GM12878 (cell line): ENCODE data around the gene TBXAS1. TPM values are rescaled to one million over a fixed set of nuclear protein-coding genes. Genes with fewer than 3 reads are reported as not detected.

Experiments
- ATAC-seq: fragments of 200-7000 bp; cut with Tn5 transposase; 3 replicates; pipeline ENCODE4 v1.9.1; 2020; ENCODE audit warnings: mild to moderate bottlenecking, moderate library complexity
- BruUV-seq: library from RNA; stranded (reverse); fragments of 400-500 nt; replicated peaks from 2 replicates; lab custom pipeline; 2021; lab: Mats Ljungman, UMichigan
- CTCF ChIA-PET: fragments of 300-600 bp; sonication (Branson Sonifier 250); formaldehyde crosslinking; extraction: SDS; loops from one replicate; lab custom pipeline; 2021; ENCODE audit warnings: inconsistent platforms; lab: Yijun Ruan, JAX
- POLR2A ChIA-PET: fragments of 350-600 bp; formaldehyde crosslinking; extraction: SDS; loops from one replicate; lab custom pipeline; 2021; ENCODE audit warnings: inconsistent platforms; lab: Charles Lee
- RAD21 ChIA-PET: fragments of 300-600 bp; sonication (Branson Sonifier 250); formaldehyde crosslinking; loops from one replicate; lab custom pipeline; 2023; ENCODE audit warnings: antibody characterized with exemption; ENCODE audit not compliant: unreplicated experiment; lab: Charles Lee
- SMC1A ChIA-PET: fragments of 300-600 bp; sonication (Branson Sonifier 250); formaldehyde crosslinking; loops from one replicate; lab custom pipeline; 2023; ENCODE audit not compliant: unreplicated experiment, uncharacterized antibody; lab: Charles Lee
- DNase-seq: peaks from one replicate; pipeline ENCODE4 v3.0.0-alpha.2; 2011; ENCODE audit warnings: low read depth, low spot score
- FAIRE-seq: peaks from 3 replicates; lab custom pipeline; 2011; peaks lifted over from hg19 to GRCh38; lab: Jason Lieb, UNC
- H2AFZ ChIP-seq: 2 replicates; pipeline ENCODE4 v1.6.0; 2011; ENCODE audit warnings: low read depth, low read length, control low read depth; ENCODE audit not compliant: control insufficient read depth
- H3K27ac ChIP-seq: 2 replicates; pipeline ENCODE4 v1.5.1; 2011; ENCODE audit warnings: control low read depth; ENCODE audit not compliant: control insufficient read depth, insufficient read depth
- H3K27me3 ChIP-seq, 2 experiments: replicated peaks in 1 of 2; 2 replicates each; pipeline versions ENCODE4 v1.6.0 to v1.6.1; 2011; ENCODE audit warnings: low read length in 1 of 2; ENCODE audit not compliant: control insufficient read depth in 2 of 2, insufficient read depth in 2 of 2
- H3K36me3 ChIP-seq, 2 experiments: 2 replicates each; pipeline ENCODE4 v1.5.1; 2011; ENCODE audit warnings: low read length in 1 of 2; ENCODE audit not compliant: control insufficient read depth in 2 of 2, insufficient read depth in 2 of 2
- H3K4me1 ChIP-seq: 2 replicates; pipeline ENCODE4 v1.6.1; 2011; ENCODE audit warnings: mild to moderate bottlenecking, low read length, moderate library complexity, mixed read lengths; ENCODE audit not compliant: control insufficient read depth, insufficient read depth
- H3K4me2 ChIP-seq: 2 replicates; pipeline ENCODE4 v1.6.0; 2011; ENCODE audit warnings: control low read depth; ENCODE audit not compliant: control insufficient read depth, insufficient read depth
- H3K4me3 ChIP-seq: fragments of 200-600 bp; sonication (generic); 2 replicates; pipeline ENCODE4 v1.5.1; 2016
- H3K79me2 ChIP-seq: 2 replicates; pipeline ENCODE4 v1.6.0; 2011; ENCODE audit warnings: low read length; ENCODE audit not compliant: control insufficient read depth, insufficient read depth
- H3K9ac ChIP-seq: 2 replicates; pipeline ENCODE4 v1.8.0; 2011; ENCODE audit warnings: low read length, control low read depth, mixed read lengths; ENCODE audit not compliant: control insufficient read depth, insufficient read depth
- H3K9me3 ChIP-seq: replicated peaks from 3 replicates; pipeline ENCODE4 v1.5.1; 2011; ENCODE audit warnings: mild to moderate bottlenecking, low read length; ENCODE audit not compliant: control insufficient read depth, insufficient read depth
- H4K20me1 ChIP-seq: 2 replicates; pipeline ENCODE4 v1.6.0; 2011; ENCODE audit not compliant: control insufficient read depth, insufficient read depth
- ATF7 ChIP-seq: fragments of 450-650 bp; IDR thresholded peaks from 2 replicates; pipeline ENCODE4 v1.6.1; 2016; ENCODE audit warnings: low read depth, mild to moderate bottlenecking
- BACH1 ChIP-seq: fragments of 450-650 bp; IDR thresholded peaks from 2 replicates; pipeline ENCODE4 v1.6.1; 2017; ENCODE audit warnings: mild to moderate bottlenecking, borderline replicate concordance
- CBFB ChIP-seq: IDR thresholded peaks from 2 replicates; pipeline ENCODE4 v1.6.1; 2016; ENCODE audit warnings: antibody characterized with exemption, low read depth
- HSF1 ChIP-seq: fragments of 150-350 bp; IDR thresholded peaks from 2 replicates; pipeline ENCODE4 v1.6.1; 2014; ENCODE audit warnings: mild to moderate bottlenecking, low read depth, low read length
- MAX ChIP-seq: IDR thresholded peaks from 2 replicates; pipeline ENCODE4 v1.6.1; 2012; ENCODE audit warnings: low read depth, low read length, improper control_type of control experiment
- MYC ChIP-seq: IDR thresholded peaks from 2 replicates; pipeline ENCODE4 v1.6.1; 2011; ENCODE audit warnings: mild to moderate bottlenecking, low read length, moderate library complexity, inconsistent platforms; ENCODE audit not compliant: insufficient read depth, insufficient replicate concordance, insufficient read length, severe bottlenecking
- PKNOX1 ChIP-seq: fragments of 450-650 bp; IDR thresholded peaks from 2 replicates; pipeline ENCODE4 v1.6.1; 2016; ENCODE audit warnings: mild to moderate bottlenecking
- RUNX3 ChIP-seq: IDR thresholded peaks from 2 replicates; pipeline ENCODE4 v1.6.1; 2012; ENCODE audit warnings: low read length, inconsistent platforms
- SMAD5 ChIP-seq: IDR thresholded peaks from 2 replicates; pipeline ENCODE4 v1.6.1; 2016; ENCODE audit warnings: antibody characterized with exemption, low read depth
- SMARCA5 ChIP-seq: fragments of 450-650 bp; IDR thresholded peaks from 2 replicates; pipeline ENCODE4 v1.6.1; 2017; ENCODE audit warnings: mild to moderate bottlenecking
- ZNF622 ChIP-seq: fragments of 450-650 bp; IDR thresholded peaks from 2 replicates; pipeline ENCODE4 v1.6.1; 2017; ENCODE audit warnings: mild to moderate bottlenecking, inconsistent platforms
- ZSCAN29 ChIP-seq: fragments of 450-650 bp; IDR thresholded peaks from 2 replicates; pipeline ENCODE4 v1.6.1; 2017; ENCODE audit warnings: mild to moderate bottlenecking, moderate library complexity
- WGBS: methylation state at CpG from one replicate; pipeline ENCODE4 v1.1.6; 2016; ENCODE audit warnings: low lambda C conversion rate; ENCODE audit not compliant: insufficient replicate concordance, insufficient coverage; ENCODE audit errors: missing lambda C conversion rate; 5-methylcytosine and 5-hydroxymethylcytosine counted together
- in situ Hi-C: fragments of 300-500 bp; cut with MboI; formaldehyde crosslinking; loops from 9 replicates; pipeline ENCODE4 v1.14.3; 2018; ENCODE audit warnings: mixed read lengths
- intact Hi-C: fragments of 100-400 bp; cut with micrococcal nuclease; formaldehyde crosslinking; loops from one replicate; pipeline ENCODE4 v1.14.2; 2022; ENCODE audit not compliant: unreplicated experiment
- polyA plus RNA-seq, 11 experiments: library from polyadenylated mRNA; depleted of rRNA in 4 of 11; unstranded in 6 of 11; stranded (reverse) in 5 of 11; fragments of >200 nt; fragmentation: Nextera tagmentation in 4 of 11; fragmentation: Illumina TruSeq in 1 of 11; extraction: Ambion mirVana in 4 of 11; extraction: Trizol in 1 of 11; gene quantifications; 1 replicate in 1 of 11; 2 replicates in 10 of 11; pipeline versions ENCODE4 v1.2.1 to v1.2.3, GENCODE V29; 2011 to 2016; ENCODE audit warnings: inconsistent platforms in 2 of 11, missing spikeins in 2 of 11, low read depth in 1 of 11
- total RNA-seq, 4 experiments: library from RNA; depleted of rRNA in 3 of 4; stranded (reverse); fragments of >200 nt in 3 of 4; fragmentation: Illumina TruSeq in 1 of 4; extraction: Trizol in 1 of 4; gene quantifications; 2 replicates each; pipeline versions ENCODE4 v1.2.1 to v1.2.3, GENCODE V29; 2013 to 2021
- TF ChIP-seq, protein P1 (sequence below): fragments of 150-350 bp; IDR thresholded peaks from 2 replicates; pipeline ENCODE4 v1.6.1; 2016; ENCODE audit warnings: low read depth, low read length
- TF ChIP-seq, protein P2 (sequence below): IDR thresholded peaks from 2 replicates; pipeline ENCODE4 v1.6.1; 2011; ENCODE audit warnings: borderline replicate concordance, low read depth, mild to moderate bottlenecking, moderate library complexity, mixed read lengths, low read length; ENCODE audit not compliant: insufficient read depth; ENCODE audit errors: extremely low read length

TBXAS1 gene
- total and polyA plus RNA-seq, 10 of the 15 experiments (the other 5 are each of a cell fraction or from before 2014, with no cell fraction given): 1.5 to 32.7 (median 16.3) TPM

- Histone ChIP-seq H3K9me3 (no peaks in the 10 kb centered on the region), H3K4me2 (no peak overlapping the region), H3K9ac (no peak overlapping the region), H3K36me3 (no peaks in the 10 kb centered on the region), H3K79me2 (no peaks in the 10 kb centered on the region), H2AFZ (no peak overlapping the region), H3K4me1 (no peaks in the 10 kb centered on the region), H4K20me1 (no peaks in the 10 kb centered on the region), H3K4me3 (no peak overlapping the region), H3K27me3 (no peaks in the 10 kb centered on the region; a peak in 1 of 4 replicates), H3K27ac (no peak overlapping the region)
- intact Hi-C loops: no loop called here
- TF ChIP-seq ZSCAN29 (no peak), PKNOX1 (no peak), BACH1 (no peak), MAX (no peak), SMAD5 (no peak), RUNX3 (no peak), ATF7 (no peak), ZNF622 (no peak), HSF1 (no peak), CBFB (no peak), SMARCA5 (no peak), MYC (no peak)
- TF ChIP-seq, protein P1, sequence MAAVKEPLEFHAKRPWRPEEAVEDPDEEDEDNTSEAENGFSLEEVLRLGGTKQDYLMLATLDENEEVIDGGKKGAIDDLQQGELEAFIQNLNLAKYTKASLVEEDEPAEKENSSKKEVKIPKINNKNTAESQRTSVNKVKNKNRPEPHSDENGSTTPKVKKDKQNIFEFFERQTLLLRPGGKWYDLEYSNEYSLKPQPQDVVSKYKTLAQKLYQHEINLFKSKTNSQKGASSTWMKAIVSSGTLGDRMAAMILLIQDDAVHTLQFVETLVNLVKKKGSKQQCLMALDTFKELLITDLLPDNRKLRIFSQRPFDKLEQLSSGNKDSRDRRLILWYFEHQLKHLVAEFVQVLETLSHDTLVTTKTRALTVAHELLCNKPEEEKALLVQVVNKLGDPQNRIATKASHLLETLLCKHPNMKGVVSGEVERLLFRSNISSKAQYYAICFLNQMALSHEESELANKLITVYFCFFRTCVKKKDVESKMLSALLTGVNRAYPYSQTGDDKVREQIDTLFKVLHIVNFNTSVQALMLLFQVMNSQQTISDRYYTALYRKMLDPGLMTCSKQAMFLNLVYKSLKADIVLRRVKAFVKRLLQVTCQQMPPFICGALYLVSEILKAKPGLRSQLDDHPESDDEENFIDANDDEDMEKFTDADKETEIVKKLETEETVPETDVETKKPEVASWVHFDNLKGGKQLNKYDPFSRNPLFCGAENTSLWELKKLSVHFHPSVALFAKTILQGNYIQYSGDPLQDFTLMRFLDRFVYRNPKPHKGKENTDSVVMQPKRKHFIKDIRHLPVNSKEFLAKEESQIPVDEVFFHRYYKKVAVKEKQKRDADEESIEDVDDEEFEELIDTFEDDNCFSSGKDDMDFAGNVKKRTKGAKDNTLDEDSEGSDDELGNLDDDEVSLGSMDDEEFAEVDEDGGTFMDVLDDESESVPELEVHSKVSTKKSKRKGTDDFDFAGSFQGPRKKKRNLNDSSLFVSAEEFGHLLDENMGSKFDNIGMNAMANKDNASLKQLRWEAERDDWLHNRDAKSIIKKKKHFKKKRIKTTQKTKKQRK: no peak
- TF ChIP-seq, protein P2, sequence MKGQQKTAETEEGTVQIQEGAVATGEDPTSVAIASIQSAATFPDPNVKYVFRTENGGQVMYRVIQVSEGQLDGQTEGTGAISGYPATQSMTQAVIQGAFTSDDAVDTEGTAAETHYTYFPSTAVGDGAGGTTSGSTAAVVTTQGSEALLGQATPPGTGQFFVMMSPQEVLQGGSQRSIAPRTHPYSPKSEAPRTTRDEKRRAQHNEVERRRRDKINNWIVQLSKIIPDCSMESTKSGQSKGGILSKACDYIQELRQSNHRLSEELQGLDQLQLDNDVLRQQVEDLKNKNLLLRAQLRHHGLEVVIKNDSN: no peak
- ChIA-PET CTCF (interaction anchor here (0.7 to 1.1 kb wide), 2 partner anchors 308 to 445 kb away, joined by 3 read pairs; no protein-coding TSS in a partner anchor), SMC1A (interaction anchor here (0.6 kb wide), 1 partner anchor 327 kb away, joined by 3 read pairs; no protein-coding TSS in a partner anchor), POLR2A (no interaction called here), RAD21 (no interaction called here)
- in situ Hi-C loops: no loop called here
- ATAC-seq (no peak), DNase-seq (no peak), FAIRE-seq (no peak)
- BruUV-seq: no TSS peak
- WGBS: 92% methylated on average over 13 of the region's 13 CpGs
These were observed 145.2 kb downstream of the TBXAS1 start for GRCh38 chr7:139974179-139974811.
